Natural killer cell (primary cell): Measurements from ENCODE around the gene TMEM108. TPM values are rescaled to one million over a fixed set of nuclear protein-coding genes. Genes with fewer than 3 reads are reported as not detected.

Experiments used
- ATAC-seq, 3 donors: fragments of 150-1000 bp in 2 of 3; fragments of 200-7000 bp in 1 of 3; cut with Tn5 transposase; 1 replicate in 1 of 3; 2 replicates in 2 of 3; pipeline ENCODE4 v1.10.0; 2021; ENCODE audit warnings: mild to moderate bottlenecking in 2 of 3, moderate library complexity in 2 of 3
- DNase-seq, 2 donors: peaks; one replicate each; pipeline versions ENCODE4 v3.0.0 to v3.0.0-alpha.2; 2013 to 2021; ENCODE audit warnings: mixed read lengths in 1 of 2
- H3K27ac ChIP-seq: one replicate; pipeline ENCODE4 v1.5.1; 2013; ENCODE audit warnings: mild to moderate bottlenecking, low read length
- H3K27me3 ChIP-seq: one replicate; pipeline ENCODE4 v1.6.1; 2013; ENCODE audit warnings: low read length; ENCODE audit not compliant: control insufficient read depth, insufficient read depth
- H3K36me3 ChIP-seq: one replicate; pipeline ENCODE4 v1.6.1; 2013; ENCODE audit warnings: low read length; ENCODE audit not compliant: control insufficient read depth, insufficient read depth
- H3K4me1 ChIP-seq: one replicate; pipeline ENCODE4 v1.6.1; 2013; ENCODE audit warnings: low read length; ENCODE audit not compliant: control insufficient read depth, insufficient read depth
- H3K4me3 ChIP-seq: one replicate; pipeline ENCODE4 v1.5.1; 2013; ENCODE audit warnings: low read length
- H3K9me3 ChIP-seq: one replicate; pipeline ENCODE4 v1.6.1; 2013; ENCODE audit warnings: low read length; ENCODE audit not compliant: control insufficient read depth, insufficient read depth
- H3K27ac Mint-ChIP-seq, 2 donors: one replicate each; pipeline ENCODE4 v1.8.0; 2022; ENCODE audit warnings: mild to moderate bottlenecking in 2 of 2, mixed read lengths in 2 of 2, moderate library complexity in 1 of 2
- H3K27me3 Mint-ChIP-seq, 2 donors: one replicate each; pipeline ENCODE4 v1.8.0; 2022; ENCODE audit warnings: low read depth in 2 of 2, mixed read lengths in 2 of 2
- H3K36me3 Mint-ChIP-seq: one replicate; pipeline ENCODE4 v1.8.0; 2022; ENCODE audit warnings: mixed read lengths
- H3K4me1 Mint-ChIP-seq, 2 donors: one replicate each; pipeline ENCODE4 v1.8.0; 2022; ENCODE audit warnings: mixed read lengths in 2 of 2
- H3K4me3 Mint-ChIP-seq: one replicate; pipeline ENCODE4 v1.8.0; 2022; ENCODE audit warnings: mild to moderate bottlenecking, moderate library complexity, mixed read lengths
- H3K9me3 Mint-ChIP-seq, 2 donors: one replicate each; pipeline ENCODE4 v1.8.0; 2022; ENCODE audit warnings: mixed read lengths in 2 of 2
- CTCF ChIP-seq: fragments of 200-600 bp; IDR thresholded peaks from one replicate; pipeline ENCODE4 v1.8.0; 2022; ENCODE audit warnings: antibody characterized with exemption
- WGBS: methylation state at CpG from one replicate; pipeline ENCODE4 v1.1.7; 2013; ENCODE audit warnings: missing lambda C conversion rate; ENCODE audit not compliant: insufficient coverage; 5-methylcytosine and 5-hydroxymethylcytosine counted together
- intact Hi-C: fragments of 100-400 bp; cut with micrococcal nuclease; formaldehyde crosslinking; loops from one replicate; pipeline ENCODE4 v1.14.2; 2022
- total RNA-seq, 4 donors: library from RNA; stranded (reverse); fragments of 120-200 nt in 1 of 4; gene quantifications; one replicate each; pipeline versions ENCODE4 v1.2.3 to v1.2.4, GENCODE V29; 2013 to 2022

Gene TMEM108
- total RNA-seq, 3 donors from 2014 or later (not counting 1 experiment from before 2014, with no cell fraction given) = not detected

- DNase-seq = no peak
- Mint-ChIP-seq H3K27me3 (no peaks in the 10 kb centered on the region), H3K36me3 (no peaks in the 10 kb centered on the region), H3K9me3 (no peaks in the 10 kb centered on the region), H3K27ac (no peak overlapping the region), H3K4me3 (no peak overlapping the region), H3K4me1 (no peaks in the 10 kb centered on the region)
- TF ChIP-seq CTCF = no peak
- intact Hi-C loops = no loop called here
- WGBS = no CpG with 5 or more reads among the region's 1 CpG
- H3K36me3 ChIP-seq = no peaks in the 10 kb centered on the region
- H3K4me3 ChIP-seq = no peak overlapping the region
- H3K27me3 ChIP-seq = no peaks in the 10 kb centered on the region
- no peak overlapping the region for H3K27ac ChIP-seq
- H3K9me3 ChIP-seq = no peaks in the 10 kb centered on the region
- ATAC-seq = no peak
- no peaks in the 10 kb centered on the region for H3K4me1 ChIP-seq
Observed at GRCh38 chr3:133047980-133048379, 9.8 kb downstream of the TMEM108 start.

GRCh38 chr3:133049491-133049890 is 11.3 kb downstream of the TMEM108 start:
- ATAC-seq = no peak
- intact Hi-C loops = no loop called here
- WGBS = 67% methylated on average over 2 of the region's 2 CpGs
- Mint-ChIP-seq H3K36me3 (no peaks in the 10 kb centered on the region), H3K27me3 (no peaks in the 10 kb centered on the region), H3K4me3 (no peak overlapping the region), H3K4me1 (no peaks in the 10 kb centered on the region), H3K9me3 (no peaks in the 10 kb centered on the region), H3K27ac (no peak overlapping the region)
- no peak overlapping the region for H3K4me3 ChIP-seq
- no peaks in the 10 kb centered on the region for H3K9me3 ChIP-seq
- no peak overlapping the region for H3K27ac ChIP-seq
- no peaks in the 10 kb centered on the region for H3K4me1 ChIP-seq
- no peak for DNase-seq
- H3K36me3 ChIP-seq = no peaks in the 10 kb centered on the region
- no peaks in the 10 kb centered on the region for H3K27me3 ChIP-seq
- TF ChIP-seq CTCF = no peak

DNA sequence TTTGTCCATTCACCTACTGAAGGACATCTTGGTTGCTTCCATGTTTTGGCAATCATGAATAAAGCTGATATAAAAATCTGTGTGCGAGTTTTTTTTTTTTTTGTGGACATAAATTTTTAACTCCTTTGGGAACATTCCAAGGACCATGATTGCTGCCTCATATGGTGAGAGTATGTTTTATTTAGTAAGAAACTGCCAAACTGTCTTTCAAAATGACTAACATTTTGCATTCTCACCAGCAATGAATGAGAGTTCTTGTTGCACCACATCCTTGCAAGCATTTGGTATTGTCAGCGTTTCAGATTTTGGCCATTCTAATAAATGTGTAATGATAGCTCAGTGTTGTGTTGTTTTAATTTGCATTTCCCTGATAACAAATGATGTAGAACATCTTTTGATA is 12.7 kb downstream of the TMEM108 start:
- no peak overlapping the region for H3K27ac ChIP-seq
- TF ChIP-seq CTCF = no peak
- intact Hi-C loops = no loop called here
- no peaks in the 10 kb centered on the region for H3K9me3 ChIP-seq
- H3K27me3 Mint-ChIP-seq = no peaks in the 10 kb centered on the region
- H3K36me3 ChIP-seq = no peaks in the 10 kb centered on the region
- H3K27me3 ChIP-seq = no peaks in the 10 kb centered on the region
- no peaks in the 10 kb centered on the region for H3K4me1 Mint-ChIP-seq
- H3K4me1 ChIP-seq = no peaks in the 10 kb centered on the region
- H3K4me3 ChIP-seq = no peak overlapping the region
- no peak for DNase-seq
- no peaks in the 10 kb centered on the region for H3K36me3 Mint-ChIP-seq
- H3K4me3 Mint-ChIP-seq = no peak overlapping the region
- ATAC-seq = no peak
- 84% methylated on average over 2 of the region's 2 CpGs for WGBS
- H3K9me3 Mint-ChIP-seq = no peaks in the 10 kb centered on the region
- no peak overlapping the region for H3K27ac Mint-ChIP-seq

- Mint-ChIP-seq H3K27ac (no peak overlapping the region), H3K4me3 (no peak overlapping the region), H3K27me3 (no peaks in the 10 kb centered on the region), H3K9me3 (no peaks in the 10 kb centered on the region), H3K4me1 (no peaks in the 10 kb centered on the region), H3K36me3 (no peaks in the 10 kb centered on the region)
- H3K9me3 ChIP-seq = no peaks in the 10 kb centered on the region
- H3K27ac ChIP-seq = no peak overlapping the region
- ATAC-seq (no peak), DNase-seq (no peak)
- WGBS = 62% methylated on average over 1 of the region's 2 CpGs
- intact Hi-C loops = no loop called here
- H3K36me3 ChIP-seq = no peaks in the 10 kb centered on the region
- no peaks in the 10 kb centered on the region for H3K27me3 ChIP-seq
- H3K4me1 ChIP-seq = no peaks in the 10 kb centered on the region
- no peak for TF ChIP-seq CTCF
- H3K4me3 ChIP-seq = no peak overlapping the region
Observed at GRCh38 chr3:133053532-133053931, 15.3 kb downstream of the TMEM108 start.
